Breast epithelium (tissue), 3 donors: ENCODE results near the gene TFCP2.
A peak's percentile ranks its signal among the peaks of the same experiment; 100 is the strongest.

Source experiments
- CTCF ChIP-seq, 3 donors: fragments of 450-650 bp; IDR thresholded peaks; one replicate each; pipeline ENCODE4 v1.5.1; 2016 to 2017; ENCODE audit warnings: antibody characterized with exemption in 3 of 3, mild to moderate bottlenecking in 3 of 3, moderate library complexity in 3 of 3
- POLR2AphosphoS5 ChIP-seq, 3 donors: sonication (generic); formaldehyde crosslinking; IDR thresholded peaks; one replicate each; pipeline ENCODE4 v1.6.1; 2017; ENCODE audit warnings: antibody characterized with exemption in 3 of 3

- TF ChIP-seq CTCF (IDR thresholded peaks at IDR 0.05), result peak; percentile 75 to 94 (median 94)
- peak; percentile 86 to 95 (median 87) for TF ChIP-seq POLR2AphosphoS5 (IDR thresholded peaks at IDR 0.05)
Measured at GRCh38 chr12:51047655-51048540, 125.0 kb downstream of the TFCP2 start, which contains the start of gene LETMD1.
